Mucosa of descending colon (tissue), 3 donors: ENCODE results near the gene EIF3F. TPM values are rescaled to one million over a fixed set of nuclear protein-coding genes. Genes with fewer than 3 reads are reported as not detected.

ENCODE experiments used
- ATAC-seq: fragments of 200-7000 bp; cut with Tn5 transposase; one replicate; pipeline ENCODE4 v1.9.1; 2020; ENCODE audit warnings: mild to moderate bottlenecking, moderate library complexity
- DNase-seq, 3 donors: peaks; one replicate each; pipeline ENCODE4 v3.0.0-alpha.2; 2020
- H3K36me3 ChIP-seq: fragments of 200-600 bp; one replicate; pipeline ENCODE4 v1.8.0; 2021; ENCODE audit warnings: low read depth, mild to moderate bottlenecking
- H3K4me1 ChIP-seq: fragments of 200-600 bp; one replicate; pipeline ENCODE4 v1.8.0; 2021; ENCODE audit warnings: low read depth, mild to moderate bottlenecking
- H3K4me3 ChIP-seq: fragments of 200-600 bp; one replicate; pipeline ENCODE4 v1.8.0; 2021; ENCODE audit warnings: mild to moderate bottlenecking
- H3K9me3 ChIP-seq: fragments of 200-600 bp; one replicate; pipeline ENCODE4 v1.8.0; 2021; ENCODE audit warnings: mild to moderate bottlenecking
- intact Hi-C, 2 donors: fragments of 100-400 bp; cut with DNase I in 1 of 2; cut with micrococcal nuclease in 1 of 2; formaldehyde crosslinking; loops; one replicate each; pipeline versions ENCODE4 v1.11.0 to v1.11.1; 2022; cut with DNase I, micrococcal nuclease
- total RNA-seq, 3 donors: library from RNA; stranded (reverse); fragmentation: NEBNext Ultra II Directional in 2 of 3; extraction: Animal tissue kit (Norgen Biotek cat#: 25700) in 2 of 3; gene quantifications; one replicate each; pipeline versions ENCODE4 v1.2.1 to v1.2.4, GENCODE V29; 2021 to 2023
- TF ChIP-seq, protein P1 (sequence below): fragments of 200-600 bp; IDR thresholded peaks from one replicate; pipeline ENCODE4 v1.8.0; 2022; ENCODE audit warnings: antibody characterized with exemption, mild to moderate bottlenecking
- donor health status: DM: no; HTN: no; CAD: no; lungs with moderate emphysema.
- donor health status: DM: no; HTN: no; CAD: no.
- donor health status: DM: no; HTN: yes; CAD: no.

Gene EIF3F
- total RNA-seq, 3 donors from 2014 or later = 207 to 228 (median 218) TPM

DNA sequence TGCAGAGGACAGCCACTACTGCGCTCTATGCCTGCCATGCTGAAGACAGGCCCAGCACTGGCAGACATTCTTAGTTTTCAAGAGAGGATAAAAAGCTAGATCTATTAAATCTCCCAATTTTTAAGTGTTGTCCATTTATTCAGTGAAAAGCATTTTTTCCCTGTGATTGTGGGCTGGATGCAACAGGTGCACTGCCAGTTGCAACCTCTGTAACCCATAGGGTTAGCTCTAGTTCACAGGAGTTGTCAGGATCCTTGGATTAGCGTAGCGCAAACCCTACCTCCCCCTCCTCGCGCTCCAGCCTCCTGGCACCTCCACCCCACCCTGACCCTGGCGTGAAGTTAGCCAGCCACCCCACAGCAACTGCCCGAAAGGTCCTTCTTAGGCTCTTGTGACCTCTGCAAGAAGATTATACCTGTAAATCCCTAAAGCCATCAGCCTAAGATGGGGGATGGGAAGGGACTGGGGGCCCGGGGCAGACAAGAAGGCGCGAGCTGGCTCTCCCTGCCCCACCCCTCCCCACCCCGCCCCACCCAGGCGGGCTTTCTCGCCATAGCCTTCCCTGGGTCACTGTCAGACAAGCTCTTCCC, 30.9 kb downstream of the EIF3F start:
- H3K4me3 ChIP-seq = no peak overlapping the region
- intact Hi-C loops = loop anchor here in 1 of 2 donors (5.0 kb wide), 1 partner anchor 74 kb away; no protein-coding TSS in a partner anchor

DNA sequence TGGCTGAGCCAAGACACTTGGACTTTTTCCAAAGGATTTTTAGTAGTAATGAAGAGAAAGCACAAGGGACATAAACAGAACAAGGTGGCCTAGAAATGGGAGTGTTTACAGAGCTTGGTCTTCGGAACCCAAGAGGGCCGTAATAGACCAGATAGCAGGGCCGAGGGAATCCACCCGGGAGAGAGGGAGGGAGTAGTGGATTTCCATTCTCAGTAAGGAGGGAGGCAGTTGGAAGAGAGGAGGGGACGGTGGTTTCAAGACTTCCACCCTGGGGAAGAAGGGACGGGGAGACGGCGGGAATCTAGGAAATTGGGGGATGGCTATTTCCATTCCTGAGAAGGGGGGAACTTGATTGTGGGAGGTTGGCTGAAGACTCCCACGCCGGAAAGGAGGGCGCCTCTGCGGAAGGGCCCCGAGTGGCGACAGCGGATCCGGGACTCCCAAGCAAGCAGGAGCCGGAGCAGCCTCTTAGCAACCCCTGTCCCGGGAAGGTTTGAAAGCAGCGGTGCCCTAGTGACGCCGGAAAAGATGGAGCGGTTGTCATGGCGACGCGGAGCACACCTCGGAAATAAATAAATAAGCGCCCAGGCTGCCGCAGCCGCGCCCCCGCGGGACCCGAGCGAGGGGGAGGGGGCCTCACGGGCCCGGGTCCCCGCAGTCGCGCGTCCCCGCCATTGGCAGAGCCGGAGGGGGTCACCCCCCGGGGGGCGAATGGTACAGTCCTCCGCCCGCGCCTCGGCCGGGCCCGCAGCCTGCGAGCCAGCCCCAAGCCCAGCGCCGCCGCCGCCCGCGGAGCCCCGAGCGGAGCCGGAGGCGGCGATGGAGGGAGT, 31.6 kb downstream of the EIF3F start:
- H3K36me3 ChIP-seq = no peaks in the 10 kb centered on the region
- TF ChIP-seq, protein P1, sequence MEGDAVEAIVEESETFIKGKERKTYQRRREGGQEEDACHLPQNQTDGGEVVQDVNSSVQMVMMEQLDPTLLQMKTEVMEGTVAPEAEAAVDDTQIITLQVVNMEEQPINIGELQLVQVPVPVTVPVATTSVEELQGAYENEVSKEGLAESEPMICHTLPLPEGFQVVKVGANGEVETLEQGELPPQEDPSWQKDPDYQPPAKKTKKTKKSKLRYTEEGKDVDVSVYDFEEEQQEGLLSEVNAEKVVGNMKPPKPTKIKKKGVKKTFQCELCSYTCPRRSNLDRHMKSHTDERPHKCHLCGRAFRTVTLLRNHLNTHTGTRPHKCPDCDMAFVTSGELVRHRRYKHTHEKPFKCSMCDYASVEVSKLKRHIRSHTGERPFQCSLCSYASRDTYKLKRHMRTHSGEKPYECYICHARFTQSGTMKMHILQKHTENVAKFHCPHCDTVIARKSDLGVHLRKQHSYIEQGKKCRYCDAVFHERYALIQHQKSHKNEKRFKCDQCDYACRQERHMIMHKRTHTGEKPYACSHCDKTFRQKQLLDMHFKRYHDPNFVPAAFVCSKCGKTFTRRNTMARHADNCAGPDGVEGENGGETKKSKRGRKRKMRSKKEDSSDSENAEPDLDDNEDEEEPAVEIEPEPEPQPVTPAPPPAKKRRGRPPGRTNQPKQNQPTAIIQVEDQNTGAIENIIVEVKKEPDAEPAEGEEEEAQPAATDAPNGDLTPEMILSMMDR = no peak
- no peaks in the 10 kb centered on the region for H3K4me1 ChIP-seq
- no peaks in the 10 kb centered on the region for H3K9me3 ChIP-seq
- intact Hi-C loops = loop anchor here in 1 of 2 donors (5.0 kb wide), 1 partner anchor 74 kb away; no protein-coding TSS in a partner anchor
- peak; percentile 59 to 71 (median 66) for DNase-seq
- ATAC-seq = peak; percentile 65
- H3K4me3 ChIP-seq = peak overlapping the region; percentile 14

More for the DNA sequence above, 30.9 kb downstream of the EIF3F start:
- DNase-seq = no peak
- H3K4me1 ChIP-seq = no peaks in the 10 kb centered on the region
- TF ChIP-seq, protein P1 = no peak
- no peaks in the 10 kb centered on the region for H3K36me3 ChIP-seq
- no peaks in the 10 kb centered on the region for H3K9me3 ChIP-seq
- no peak for ATAC-seq

DNA sequence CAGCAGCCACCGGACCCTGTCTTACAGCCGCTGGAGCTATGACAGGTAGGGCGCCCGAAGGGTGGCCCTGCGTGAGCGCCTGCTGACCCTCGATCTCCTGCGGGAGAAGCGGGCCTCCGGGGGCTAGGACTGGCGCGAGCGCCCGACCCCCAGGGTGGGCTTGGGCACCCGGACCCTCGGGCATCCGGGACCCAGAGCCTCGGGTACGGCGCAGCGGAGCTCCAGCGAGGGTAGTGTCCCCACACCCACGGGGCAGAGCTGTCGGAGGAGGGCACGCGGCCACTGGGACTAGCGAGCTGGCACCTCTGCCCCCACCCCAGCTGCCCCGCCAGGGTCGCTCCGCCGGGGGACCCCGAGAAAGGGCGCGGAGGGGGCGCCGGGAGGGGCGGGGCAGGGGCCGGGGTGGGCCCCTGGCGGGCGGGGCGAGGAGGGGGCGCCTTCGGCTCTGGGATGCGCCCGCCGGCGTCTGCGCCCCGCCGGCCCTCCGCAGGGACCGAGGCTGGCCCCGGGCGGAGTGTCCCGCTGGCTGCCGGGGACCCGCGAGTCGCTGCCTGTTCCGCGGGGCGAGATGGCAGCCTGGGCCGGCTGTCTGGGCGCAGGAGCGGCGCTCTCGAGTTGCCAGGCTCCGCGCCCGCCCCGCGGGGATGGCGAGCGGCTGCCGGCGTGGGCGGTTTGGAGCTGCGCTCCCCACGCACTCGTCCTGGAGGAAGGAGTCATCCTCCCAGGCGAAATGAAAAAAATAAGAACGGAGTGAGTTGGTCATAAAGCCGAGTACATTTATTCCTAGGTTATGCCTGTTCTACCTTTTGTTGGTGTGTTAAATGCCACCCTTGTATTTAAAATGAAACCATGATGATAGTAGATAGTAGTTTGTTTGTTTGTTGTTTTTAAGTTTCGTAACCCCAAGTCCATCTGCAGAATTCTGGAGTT, 32.4 kb downstream of the EIF3F start:
- Histone ChIP-seq H3K4me1 (no peaks in the 10 kb centered on the region), H3K36me3 (no peaks in the 10 kb centered on the region), H3K9me3 (no peaks in the 10 kb centered on the region), H3K4me3 (peak overlapping the region; percentile 14)
- intact Hi-C loops = loop anchor here in 1 of 2 donors (5.0 kb wide), 1 partner anchor 73 kb away; no protein-coding TSS in a partner anchor
- DNase-seq (no peak), ATAC-seq (peak; percentile 31)
- TF ChIP-seq, protein P1 = no peak

DNA sequence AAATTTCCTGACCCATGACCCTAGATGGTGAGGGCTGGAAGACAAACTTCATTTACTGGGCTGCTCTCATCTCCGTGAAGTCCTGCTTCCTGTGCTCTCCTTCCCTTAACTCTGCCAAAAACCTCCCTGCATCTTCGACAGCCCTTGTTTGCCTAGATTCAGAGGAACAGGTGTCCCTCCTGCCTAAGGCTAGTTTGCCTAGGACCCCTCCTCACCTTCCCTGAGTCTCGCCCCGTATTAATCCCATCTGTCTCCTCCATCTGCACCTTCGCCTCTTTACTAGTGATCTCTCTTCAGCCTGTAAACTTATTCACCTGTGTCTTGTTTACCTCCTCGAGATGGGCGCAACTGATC, 33.1 kb downstream of the EIF3F start:
- ATAC-seq (no peak), DNase-seq (no peak)
- Histone ChIP-seq H3K4me1 (no peaks in the 10 kb centered on the region), H3K4me3 (no peak overlapping the region), H3K36me3 (no peaks in the 10 kb centered on the region), H3K9me3 (no peaks in the 10 kb centered on the region)
- intact Hi-C loops = no loop called here
- TF ChIP-seq, protein P1 = no peak

DNA sequence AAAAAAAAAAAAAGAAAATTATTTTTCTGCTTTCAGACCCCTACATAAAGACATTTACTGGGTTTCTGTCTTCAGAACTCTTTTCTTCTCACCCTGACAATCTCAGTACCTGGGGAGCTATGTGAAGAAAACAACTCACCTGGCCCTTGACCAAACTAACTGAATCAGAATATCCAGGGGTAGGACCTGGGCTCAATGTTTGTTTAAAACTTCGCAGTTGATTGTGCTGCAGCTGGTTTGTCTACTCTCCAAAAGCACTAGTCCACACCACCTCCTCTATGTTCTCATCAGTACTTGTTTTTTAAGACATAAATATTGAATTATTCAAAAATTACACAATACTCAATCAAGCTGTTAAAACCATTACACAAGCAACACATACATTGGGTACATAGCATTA, 34.8 kb downstream of the EIF3F start:
- H3K4me3 ChIP-seq = no peak overlapping the region
- TF ChIP-seq, protein P1 = no peak
- DNase-seq (no peak), ATAC-seq (no peak)
- no peaks in the 10 kb centered on the region for H3K36me3 ChIP-seq
- no peaks in the 10 kb centered on the region for H3K9me3 ChIP-seq
- intact Hi-C loops = no loop called here
- no peaks in the 10 kb centered on the region for H3K4me1 ChIP-seq
